SK-N-SH (cell line): ENCODE data around the gene ARHGAP27. TPM values are rescaled to one million over a fixed set of nuclear protein-coding genes. Genes with fewer than 3 reads are reported as not detected.

Experiments
- CTCF ChIA-PET: fragments of 300-600, 350-600 bp; formaldehyde crosslinking; extraction: SDS; loops from one replicate; lab custom pipeline; 2021; lab: Yijun Ruan, JAX
- POLR2A ChIA-PET: fragments of 350-600 bp; sonication (Branson Sonifier 250); formaldehyde crosslinking; extraction: SDS; loops from one replicate; lab custom pipeline; 2020; ENCODE audit warnings: antibody characterized with exemption, inconsistent platforms; lab: Yijun Ruan, JAX
- DNase-seq: peaks from one replicate; pipeline ENCODE4 v3.0.0; 2012
- H2AFZ ChIP-seq: fragments of 200-600 bp; sonication (generic); 2 replicates; pipeline ENCODE4 v1.8.1; 2016; ENCODE audit warnings: antibody characterized with exemption, mild to moderate bottlenecking, low read depth
- H3F3A ChIP-seq: fragments of 200-600 bp; sonication (generic); replicated peaks from 2 replicates; pipeline ENCODE3; 2016; ENCODE audit warnings: antibody characterized with exemption, mild to moderate bottlenecking; ENCODE audit not compliant: insufficient read depth
- H3K27ac ChIP-seq, 2 experiments: fragments of 200-500 bp in 1 of 2; fragments of 200-600 bp in 1 of 2; sonication (Bioruptor generic) in 1 of 2; sonication (generic), shearing (Covaris generic) in 1 of 2; 2 replicates each; pipeline versions ENCODE4 v1.5.1 to v1.6.1; 2014 to 2016; ENCODE audit warnings: low read depth in 2 of 2, inconsistent platforms in 1 of 2, low read length in 1 of 2, mild to moderate bottlenecking in 1 of 2, mixed read lengths in 1 of 2
- H3K27me3 ChIP-seq: fragments of 200-600 bp; sonication (generic), shearing (Covaris generic); 2 replicates; pipeline ENCODE4 v1.6.1; 2016; ENCODE audit warnings: mixed run types; ENCODE audit not compliant: insufficient read depth
- H3K36me3 ChIP-seq, 2 experiments: fragments of 200-500 bp in 1 of 2; fragments of 200-600 bp in 1 of 2; sonication (Bioruptor generic) in 1 of 2; sonication (generic) in 1 of 2; replicated peaks in 1 of 2; 2 replicates each; pipeline versions ENCODE3 to v1.5.1; 2014 to 2016; ENCODE audit warnings: low read length in 1 of 2, mild to moderate bottlenecking in 1 of 2; ENCODE audit not compliant: insufficient read depth in 2 of 2, control insufficient read depth in 1 of 2
- H3K4me1 ChIP-seq, 2 experiments: fragments of 200-500 bp in 1 of 2; fragments of 200-600 bp in 1 of 2; sonication (Bioruptor generic) in 1 of 2; sonication (generic), shearing (Covaris generic) in 1 of 2; 2 replicates each; pipeline versions ENCODE4 v1.5.1 to v1.6.1; 2014 to 2016; ENCODE audit warnings: low read depth in 1 of 2, low read length in 1 of 2, mixed run types in 1 of 2; ENCODE audit not compliant: insufficient read depth in 2 of 2, control insufficient read depth in 1 of 2
- H3K4me2 ChIP-seq: fragments of 200-600 bp; sonication (generic), shearing (Covaris generic); 2 replicates; pipeline ENCODE4 v1.6.1; 2017; ENCODE audit warnings: mixed run types
- H3K4me3 ChIP-seq, 2 experiments: fragments of 200-500 bp in 1 of 2; fragments of 200-600 bp in 1 of 2; sonication (Bioruptor generic) in 1 of 2; sonication (generic), shearing (Covaris generic) in 1 of 2; 2 replicates each; pipeline versions ENCODE4 v1.5.1 to v1.8.1; 2014 to 2016; ENCODE audit warnings: low read depth in 2 of 2, inconsistent platforms in 1 of 2, low read length in 1 of 2, mild to moderate bottlenecking in 1 of 2, mixed read lengths in 1 of 2, moderate library complexity in 1 of 2
- H3K79me2 ChIP-seq: fragments of 200-600 bp; sonication (generic); 2 replicates; pipeline ENCODE4 v1.8.1; 2017; ENCODE audit warnings: mild to moderate bottlenecking; ENCODE audit not compliant: insufficient read depth
- H3K9ac ChIP-seq: fragments of 200-600 bp; sonication (generic); 2 replicates; pipeline ENCODE4 v1.6.1; 2017; ENCODE audit warnings: mixed run types
- H3K9me2 ChIP-seq: fragments of 200-600 bp; sonication (generic); 2 replicates; pipeline ENCODE4 v1.6.1; 2017; ENCODE audit warnings: mixed run types
- H3K9me3 ChIP-seq: fragments of 200-600 bp; sonication (generic); 2 replicates; pipeline ENCODE4 v1.6.1; 2017; ENCODE audit warnings: mixed run types, mild to moderate bottlenecking, moderate library complexity
- H4K20me1 ChIP-seq: fragments of 200-600 bp; sonication (generic); 2 replicates; pipeline ENCODE4 v1.6.1; 2017; ENCODE audit warnings: mild to moderate bottlenecking, mixed run types; ENCODE audit not compliant: insufficient read depth
- CHD2 ChIP-seq: fragments of 150-350 bp; IDR thresholded peaks from 2 replicates; pipeline ENCODE4 v1.6.1; 2018; ENCODE audit warnings: low read length; ENCODE audit not compliant: partially characterized antibody
- EP300 ChIP-seq, 2 experiments: IDR thresholded peaks; 2 replicates each; pipeline versions ENCODE4 v1.4.0 to v1.6.1; 2012; ENCODE audit warnings: borderline replicate concordance in 1 of 2, low read depth in 1 of 2, low read length in 1 of 2
- EZH2phosphoT487 ChIP-seq: fragments of 200-600 bp; sonication (generic); IDR thresholded peaks from 2 replicates; pipeline ENCODE4 v1.6.1; 2017; ENCODE audit warnings: low read depth, mixed run types, mild to moderate bottlenecking, antibody characterized with exemption, moderate library complexity, borderline replicate concordance
- FOSL2 ChIP-seq: IDR thresholded peaks from 2 replicates; pipeline ENCODE4 v1.4.0; 2012; ENCODE audit warnings: low read depth, mild to moderate bottlenecking, moderate library complexity, borderline replicate concordance
- MXI1 ChIP-seq: IDR thresholded peaks from 2 replicates; pipeline ENCODE4 v1.6.1; 2012; ENCODE audit warnings: mild to moderate bottlenecking, low read depth, low read length, improper control_type of control experiment
- NFIC ChIP-seq: IDR thresholded peaks from 2 replicates; pipeline ENCODE4 v1.4.0; 2012; ENCODE audit warnings: borderline replicate concordance
- NRF1 ChIP-seq: IDR thresholded peaks from 2 replicates; pipeline ENCODE4 v1.6.1; 2012; ENCODE audit warnings: low read depth, mild to moderate bottlenecking, low read length
- POLR2AphosphoS5 ChIP-seq: IDR thresholded peaks from 2 replicates; pipeline ENCODE4 v1.6.1; 2012; ENCODE audit warnings: low read depth, low read length
- RAD21 ChIP-seq: IDR thresholded peaks from 2 replicates; pipeline ENCODE4 v1.6.1; 2012; ENCODE audit warnings: mild to moderate bottlenecking, low read length
- SIN3A ChIP-seq: IDR thresholded peaks from 2 replicates; pipeline ENCODE4 v1.6.1; 2012; ENCODE audit warnings: low read depth, mild to moderate bottlenecking, low read length, moderate library complexity, borderline replicate concordance
- TAF1 ChIP-seq: IDR thresholded peaks from 2 replicates; pipeline ENCODE4 v1.6.1; 2012; ENCODE audit warnings: low read depth, mild to moderate bottlenecking, low read length, moderate library complexity, borderline replicate concordance
- TCF12 ChIP-seq: IDR thresholded peaks from 2 replicates; pipeline ENCODE4 v1.4.0; 2012
- TEAD4 ChIP-seq: IDR thresholded peaks from 2 replicates; pipeline ENCODE4 v1.4.0; 2012; ENCODE audit warnings: mild to moderate bottlenecking, borderline replicate concordance; ENCODE audit not compliant: insufficient read depth
- YY1 ChIP-seq: IDR thresholded peaks from 2 replicates; pipeline ENCODE4 v1.4.0; 2012; ENCODE audit warnings: low read depth, mild to moderate bottlenecking
- WGBS: methylation state at CpG from one replicate; pipeline ENCODE4 v1.1.6; 2017; ENCODE audit warnings: low lambda C conversion rate; 5-methylcytosine and 5-hydroxymethylcytosine counted together
- polyA plus RNA-seq, 3 experiments: library from polyadenylated mRNA; depleted of rRNA; stranded (reverse); fragments of >200 nt; gene quantifications; 2 replicates each; pipeline ENCODE4 v1.2.3, GENCODE V29; 2012
- TF ChIP-seq, protein P1 (sequence below): fragments of 200-600 bp; sonication (generic); IDR thresholded peaks from 2 replicates; pipeline ENCODE4 v1.6.1; 2017; ENCODE audit warnings: antibody characterized with exemption, mild to moderate bottlenecking, moderate library complexity
- TF ChIP-seq, protein P2 (sequence below): IDR thresholded peaks from 2 replicates; pipeline ENCODE4; 2012
- TF ChIP-seq, protein P3 (sequence below): fragments of 150-350 bp; IDR thresholded peaks from 2 replicates; pipeline ENCODE4 v1.6.1; 2017; ENCODE audit warnings: antibody characterized with exemption, low read length, low read depth, borderline replicate concordance

Gene ARHGAP27
- polyA plus RNA-seq, 1 of the 3 experiments (the other 2 are of a cell fraction): 2.1 TPM

DNA sequence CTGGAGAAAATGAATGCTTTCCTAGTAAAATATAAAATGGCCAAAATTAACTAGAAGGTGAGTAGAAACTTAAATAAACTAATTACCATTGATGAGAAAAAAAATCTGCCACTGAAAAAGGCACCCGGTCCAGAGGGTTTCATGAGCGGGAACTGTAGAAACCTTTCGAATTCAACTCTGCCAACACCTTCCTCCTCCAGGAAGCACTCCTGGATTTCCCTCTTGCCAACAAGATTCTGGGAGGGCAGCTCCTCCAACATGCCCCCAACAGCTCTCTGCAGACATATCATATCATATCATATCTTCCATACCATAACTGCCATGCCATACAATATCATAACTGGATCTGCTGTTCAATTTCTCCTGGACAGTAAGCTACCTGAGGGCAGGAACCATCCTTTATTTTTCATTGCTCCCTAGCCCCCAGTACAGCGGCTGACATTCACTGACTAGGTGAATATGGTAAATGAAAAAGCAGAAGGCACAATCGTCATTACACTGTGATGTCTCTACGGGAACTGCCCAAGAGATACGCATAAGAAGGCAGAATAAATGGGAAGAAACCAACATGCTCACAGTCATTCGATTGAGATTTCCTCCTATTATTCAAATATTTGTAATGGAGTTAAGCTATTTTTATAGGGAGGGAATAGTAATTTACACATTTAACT lies 9.2 kb downstream of the ARHGAP27 start:
- no peak for DNase-seq
- Histone ChIP-seq H2AFZ (no peak overlapping the region), H3K36me3 (no peaks in the 10 kb centered on the region), H3K9me3 (no peaks in the 10 kb centered on the region), H4K20me1 (no peaks in the 10 kb centered on the region), H3F3A (no peaks in the 10 kb centered on the region), H3K4me3 (no peak overlapping the region), H3K4me1 (peaks cover 0 to 6% of the 10 kb centered on the region in 2 experiments; a peak in 1 of 4 replicates), H3K4me2 (no peak overlapping the region), H3K79me2 (no peaks in the 10 kb centered on the region), H3K9ac (no peak overlapping the region), H3K27me3 (no peaks in the 10 kb centered on the region)
- TF ChIP-seq TAF1 (no peak), RAD21 (no peak), FOSL2 (no peak), EP300 (IDR thresholded peaks at IDR 0.05; ENCODE audit: borderline replicate concordance in 1 of 2, low read depth in 1 of 2, low read length in 1 of 2) (no peak), SIN3A (no peak), CHD2 (no peak), TEAD4 (no peak), EZH2phosphoT487 (no peak), YY1 (no peak), POLR2AphosphoS5 (no peak), MXI1 (no peak), NRF1 (no peak), TCF12 (no peak), NFIC (no peak)
- TF ChIP-seq, protein P1, sequence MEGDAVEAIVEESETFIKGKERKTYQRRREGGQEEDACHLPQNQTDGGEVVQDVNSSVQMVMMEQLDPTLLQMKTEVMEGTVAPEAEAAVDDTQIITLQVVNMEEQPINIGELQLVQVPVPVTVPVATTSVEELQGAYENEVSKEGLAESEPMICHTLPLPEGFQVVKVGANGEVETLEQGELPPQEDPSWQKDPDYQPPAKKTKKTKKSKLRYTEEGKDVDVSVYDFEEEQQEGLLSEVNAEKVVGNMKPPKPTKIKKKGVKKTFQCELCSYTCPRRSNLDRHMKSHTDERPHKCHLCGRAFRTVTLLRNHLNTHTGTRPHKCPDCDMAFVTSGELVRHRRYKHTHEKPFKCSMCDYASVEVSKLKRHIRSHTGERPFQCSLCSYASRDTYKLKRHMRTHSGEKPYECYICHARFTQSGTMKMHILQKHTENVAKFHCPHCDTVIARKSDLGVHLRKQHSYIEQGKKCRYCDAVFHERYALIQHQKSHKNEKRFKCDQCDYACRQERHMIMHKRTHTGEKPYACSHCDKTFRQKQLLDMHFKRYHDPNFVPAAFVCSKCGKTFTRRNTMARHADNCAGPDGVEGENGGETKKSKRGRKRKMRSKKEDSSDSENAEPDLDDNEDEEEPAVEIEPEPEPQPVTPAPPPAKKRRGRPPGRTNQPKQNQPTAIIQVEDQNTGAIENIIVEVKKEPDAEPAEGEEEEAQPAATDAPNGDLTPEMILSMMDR: no peak
- TF ChIP-seq, protein P2, sequence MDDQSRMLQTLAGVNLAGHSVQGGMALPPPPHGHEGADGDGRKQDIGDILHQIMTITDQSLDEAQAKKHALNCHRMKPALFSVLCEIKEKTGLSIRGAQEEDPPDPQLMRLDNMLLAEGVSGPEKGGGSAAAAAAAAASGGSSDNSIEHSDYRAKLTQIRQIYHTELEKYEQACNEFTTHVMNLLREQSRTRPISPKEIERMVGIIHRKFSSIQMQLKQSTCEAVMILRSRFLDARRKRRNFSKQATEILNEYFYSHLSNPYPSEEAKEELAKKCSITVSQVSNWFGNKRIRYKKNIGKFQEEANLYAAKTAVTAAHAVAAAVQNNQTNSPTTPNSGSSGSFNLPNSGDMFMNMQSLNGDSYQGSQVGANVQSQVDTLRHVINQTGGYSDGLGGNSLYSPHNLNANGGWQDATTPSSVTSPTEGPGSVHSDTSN: no peak
- TF ChIP-seq, protein P3, sequence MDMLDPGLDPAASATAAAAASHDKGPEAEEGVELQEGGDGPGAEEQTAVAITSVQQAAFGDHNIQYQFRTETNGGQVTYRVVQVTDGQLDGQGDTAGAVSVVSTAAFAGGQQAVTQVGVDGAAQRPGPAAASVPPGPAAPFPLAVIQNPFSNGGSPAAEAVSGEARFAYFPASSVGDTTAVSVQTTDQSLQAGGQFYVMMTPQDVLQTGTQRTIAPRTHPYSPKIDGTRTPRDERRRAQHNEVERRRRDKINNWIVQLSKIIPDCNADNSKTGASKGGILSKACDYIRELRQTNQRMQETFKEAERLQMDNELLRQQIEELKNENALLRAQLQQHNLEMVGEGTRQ: no peak
- TF ChIP-seq, all 33 proteins: peak for 0
- H3K27ac ChIP-seq: no peak overlapping the region
- ChIA-PET POLR2A (no interaction called here), CTCF (interaction anchor here (2.4 to 5.8 kb wide), 2 partner anchors 29 to 205 kb away, joined by 17 to 36 read pairs; no protein-coding TSS in a partner anchor)
- no peaks in the 10 kb centered on the region for H3K9me2 ChIP-seq
- 64% methylated on average over 8 of the region's 8 CpGs for WGBS
